LNCaP clone FGC (cell line): ENCODE results near the gene HOXA4.

Experiments used
- DNase-seq: peaks from one replicate; pipeline ENCODE4 v3.0.0-alpha.2; 2011; ENCODE audit warnings: low read depth
- H3K4me3 ChIP-seq: 2 replicates; pipeline ENCODE4 v1.5.1; 2011; ENCODE audit warnings: mild to moderate bottlenecking, low read depth, low read length, control low read depth
- CTCF ChIP-seq: IDR thresholded peaks from 2 replicates; pipeline ENCODE4 v1.5.1; 2012; ENCODE audit warnings: mild to moderate bottlenecking; ENCODE audit not compliant: control insufficient read depth, insufficient read depth; ENCODE audit errors: extremely low read depth

Gene HOXA4

GRCh38 chr7:27138985-27139333 lies 8.4 kb upstream of the HOXA4 start:
- DNase-seq = no peak
- no peak for TF ChIP-seq CTCF
- no peak overlapping the region for H3K4me3 ChIP-seq

GRCh38 chr7:27138472-27138871 lies 7.9 kb upstream of the HOXA4 start:
- no peak for TF ChIP-seq CTCF
- DNase-seq = no peak
- no peak overlapping the region for H3K4me3 ChIP-seq

GRCh38 chr7:27137640-27138315 lies 7.2 kb upstream of the HOXA4 start:
- no peak overlapping the region for H3K4me3 ChIP-seq
- no peak for DNase-seq
- no peak for TF ChIP-seq CTCF

GRCh38 chr7:27134392-27134791 lies 3.8 kb upstream of the HOXA4 start:
- H3K4me3 ChIP-seq = no peak overlapping the region
- no peak for DNase-seq
- TF ChIP-seq CTCF = no peak

- DNase-seq = no peak
- H3K4me3 ChIP-seq = no peak overlapping the region
- no peak for TF ChIP-seq CTCF
Observed at GRCh38 chr7:27133409-27134231, 3.1 kb upstream of the HOXA4 start.

- no peak for DNase-seq
- TF ChIP-seq CTCF = no peak
- no peak overlapping the region for H3K4me3 ChIP-seq
Observed at GRCh38 chr7:27132978-27133377, 2.4 kb upstream of the HOXA4 start.

- TF ChIP-seq CTCF = no peak
- no peak overlapping the region for H3K4me3 ChIP-seq
- no peak for DNase-seq
Observed at GRCh38 chr7:27132214-27132613, 1.7 kb upstream of the HOXA4 start.
